Stimulated activated CD8-positive, alpha-beta memory T cell treated with anti-CD3 and anti-CD28 coated beads, Interleukin-7, amount 100 ng/mL, for 24 hours (primary cell): Measurements from ENCODE around the gene C9orf78.
A peak's percentile ranks its signal among the peaks of the same experiment; 100 is the strongest.

Source experiments
- DNase-seq: peaks from one replicate; pipeline ENCODE4 v3.0.0-alpha.2; 2020; ENCODE audit warnings: low read depth

C9orf78 gene

GRCh38 chr9:129841071-129841470 lies 6.0 kb upstream of the C9orf78 start:
- DNase-seq = no peak

DNA sequence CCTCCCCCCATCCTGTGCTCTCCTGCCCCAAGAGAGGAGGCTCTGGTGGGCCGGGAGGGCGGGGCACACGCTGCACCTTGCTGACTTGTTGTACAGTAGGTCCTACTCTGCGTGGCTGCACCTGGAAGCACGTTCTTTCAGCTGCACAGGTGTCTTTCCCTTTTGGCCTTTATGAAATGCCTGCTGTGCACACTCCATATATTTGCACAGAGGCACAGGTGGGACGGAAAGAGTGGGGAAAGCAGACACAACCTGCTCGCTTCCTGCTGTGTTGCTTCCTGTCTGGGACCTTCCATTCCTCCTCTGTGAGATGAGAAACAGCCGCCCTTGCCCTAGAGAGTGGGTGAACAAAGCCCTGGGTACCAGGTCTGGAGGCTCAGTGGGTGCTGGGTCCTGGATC lies 5.0 kb upstream of the C9orf78 start:
- no peak for DNase-seq

- no peak for DNase-seq
Measured at GRCh38 chr9:129839324-129840023, 4.4 kb upstream of the C9orf78 start.

GRCh38 chr9:129838707-129839259 lies 3.7 kb upstream of the C9orf78 start:
- no peak for DNase-seq

DNA sequence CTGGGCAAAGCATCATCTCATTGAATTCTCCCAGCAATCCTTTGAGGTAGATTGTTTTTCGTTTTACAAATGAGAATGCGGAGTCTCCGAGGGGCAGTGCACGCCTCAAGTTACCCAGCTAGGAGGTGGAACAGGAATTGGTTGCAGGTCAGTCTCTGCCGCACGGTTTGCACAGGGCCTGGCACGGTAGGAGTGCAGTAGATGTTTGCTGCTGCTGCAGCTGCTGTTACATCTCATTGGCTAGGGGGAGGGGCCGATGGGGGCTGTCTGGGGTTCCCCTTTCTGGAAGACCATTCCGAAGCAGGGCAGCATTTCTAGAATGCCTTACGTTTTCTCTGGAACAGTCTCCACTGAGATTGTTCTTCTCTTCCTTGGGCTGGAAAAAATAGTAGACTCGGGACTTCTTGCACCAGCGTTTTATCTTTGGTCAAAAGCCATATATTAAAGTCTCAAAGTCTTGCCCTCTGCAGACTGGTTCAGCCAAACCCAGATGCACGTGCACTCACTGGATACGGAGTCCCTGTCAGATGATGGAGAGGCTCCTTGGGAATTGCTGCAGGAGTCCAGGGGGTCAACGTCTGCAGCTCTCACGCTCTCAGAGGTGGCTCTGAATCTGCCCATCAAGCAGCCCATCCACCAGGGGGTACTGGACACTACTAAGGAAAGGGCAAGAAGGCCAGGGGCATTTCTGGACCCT lies 1.4 kb upstream of the C9orf78 start:
- no peak for DNase-seq

DNA sequence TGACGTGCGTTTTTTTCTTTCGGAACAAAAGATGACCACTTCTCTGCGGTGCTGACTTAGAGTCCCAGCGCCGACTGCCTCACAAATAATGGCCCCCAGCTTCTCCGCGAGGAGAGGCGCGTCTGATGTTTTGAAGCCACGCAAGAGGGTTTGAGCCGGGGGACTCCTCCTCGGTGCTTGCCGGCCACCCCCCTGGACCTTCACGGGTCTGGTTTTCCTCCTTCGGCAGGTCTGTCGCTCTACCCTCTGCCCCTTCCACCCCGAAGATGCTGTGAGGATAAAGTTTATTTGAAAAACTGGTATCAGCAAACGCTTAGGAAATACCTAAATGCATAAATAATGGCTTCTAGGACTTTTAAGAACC lies 767 bp upstream of the C9orf78 start:
- no peak for DNase-seq

DNA sequence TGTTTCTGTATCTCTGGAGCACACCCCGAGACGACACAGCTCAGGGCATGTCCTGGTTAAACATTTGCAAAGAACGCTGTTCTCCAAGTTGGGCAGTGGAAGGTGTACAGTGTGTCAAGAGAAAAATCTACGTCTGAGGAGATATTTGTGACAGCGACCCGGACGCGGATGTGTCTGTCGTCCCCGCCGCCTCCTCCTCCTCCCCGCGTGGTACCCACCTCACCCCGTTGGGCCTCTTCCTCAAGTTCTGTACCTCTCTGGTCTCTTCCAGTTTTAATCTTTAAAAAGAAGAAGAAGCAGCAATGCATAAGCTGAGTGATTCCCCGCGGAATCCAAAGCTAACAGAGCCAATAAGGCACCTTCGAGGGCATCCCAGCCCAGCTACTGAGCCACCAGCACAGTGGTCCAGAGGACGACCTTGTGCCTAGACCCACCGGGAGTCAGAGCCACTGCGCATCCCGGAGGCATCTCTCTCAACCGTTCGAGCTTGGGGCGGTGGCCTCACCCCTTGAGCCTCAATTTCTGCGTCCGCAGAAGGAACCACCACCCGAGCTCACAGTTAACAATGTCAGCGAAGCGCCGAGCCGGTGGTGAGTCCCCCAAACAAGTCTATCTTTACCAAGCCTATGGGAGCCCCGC lies 467 bp downstream of the C9orf78 start:
- DNase-seq = no peak

DNA sequence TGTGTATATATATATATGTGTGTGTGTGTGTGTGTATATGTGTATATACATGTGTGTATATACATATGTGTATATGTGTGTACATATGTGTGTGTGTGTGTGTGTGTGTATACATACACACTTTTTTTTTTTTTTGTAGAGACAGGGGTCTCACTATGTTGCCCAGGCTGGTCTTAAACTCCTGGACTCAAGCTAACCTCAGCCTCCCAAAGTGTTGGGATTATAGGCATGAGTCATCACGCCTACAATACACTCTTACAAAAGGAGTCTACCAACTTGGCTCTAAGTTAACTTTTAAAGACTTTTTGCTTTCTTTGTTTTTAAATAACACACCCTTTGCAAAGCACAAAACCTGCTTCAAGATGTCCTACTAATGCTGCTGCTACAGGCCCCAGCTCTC lies 2.1 kb downstream of the C9orf78 start:
- DNase-seq = no peak

DNA sequence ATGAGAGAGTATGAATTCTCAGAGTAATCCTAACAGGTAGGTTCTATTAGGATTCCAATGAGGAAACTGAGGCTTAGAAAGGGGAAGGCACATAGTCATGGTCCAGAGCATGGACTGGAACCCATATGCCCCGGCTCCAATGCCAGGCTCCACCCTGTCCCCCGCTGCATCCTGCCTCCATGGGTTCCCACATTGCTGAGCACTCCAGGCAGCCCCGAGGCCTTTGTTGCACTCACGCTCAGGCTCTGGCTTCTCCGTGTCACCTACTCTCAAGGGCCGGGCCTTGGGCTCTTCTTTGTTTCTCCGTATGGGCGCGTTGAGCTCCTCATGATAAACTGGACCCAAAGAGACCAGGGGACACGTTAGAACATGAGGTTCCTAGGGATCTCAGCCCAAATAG lies 6.1 kb downstream of the C9orf78 start:
- DNase-seq = no peak

DNA sequence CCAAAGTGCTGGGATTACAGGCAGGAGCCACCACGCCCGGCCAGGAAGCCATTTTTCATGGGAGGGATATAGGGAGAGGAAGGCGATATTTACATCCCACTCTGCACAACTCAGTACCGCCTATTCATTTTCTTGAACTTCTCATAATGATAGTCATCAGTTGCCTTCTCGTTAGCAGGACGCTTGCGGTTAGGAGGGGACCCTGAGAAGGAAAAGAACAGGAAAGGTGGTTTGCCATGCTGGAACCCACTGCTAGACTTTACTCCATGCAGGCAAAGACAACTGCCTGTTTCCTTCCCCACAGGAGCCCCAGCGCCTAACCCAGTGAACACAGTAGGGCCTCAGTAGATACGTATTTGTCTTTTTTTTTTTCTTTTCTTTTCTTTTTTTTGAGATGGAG lies 7.0 kb downstream of the C9orf78 start:
- no peak for DNase-seq

DNA sequence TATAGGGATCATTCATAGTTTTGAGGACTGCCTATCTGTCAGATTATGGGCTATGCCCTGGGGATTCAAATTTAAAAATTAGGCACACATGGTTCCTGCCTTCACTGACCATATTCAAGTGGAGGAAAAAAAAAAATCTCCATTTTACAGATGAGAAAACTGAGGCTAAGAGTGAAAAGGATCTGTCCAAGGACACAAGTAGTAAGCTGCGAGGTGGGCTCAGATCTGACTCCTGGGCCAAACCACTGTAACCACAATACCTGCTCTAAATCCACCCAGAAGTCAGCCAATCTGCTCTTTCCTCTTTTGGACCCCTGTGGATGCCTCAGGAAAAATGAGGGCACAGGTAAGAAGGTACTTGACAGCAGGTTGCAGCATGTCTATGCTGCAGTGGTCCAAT lies 8.3 kb downstream of the C9orf78 start:
- DNase-seq = no peak

- no peak for DNase-seq
Measured at GRCh38 chr9:129826344-129826743, 8.7 kb downstream of the C9orf78 start.

- DNase-seq = peak; percentile 82
Measured at GRCh38 chr9:129823935-129824601, 11.0 kb downstream of the C9orf78 start, which contains the start of gene TOR1A. TSS of gene TOR1A (minus strand) at chr9:129824136. CDS start at chr9:129824085, 51 bp downstream.

GRCh38 chr9:129823542-129823934 lies 11.5 kb downstream of the C9orf78 start:
- DNase-seq = no peak

- DNase-seq = no peak
Measured at GRCh38 chr9:129822898-129823541, 12.1 kb downstream of the C9orf78 start.

DNA sequence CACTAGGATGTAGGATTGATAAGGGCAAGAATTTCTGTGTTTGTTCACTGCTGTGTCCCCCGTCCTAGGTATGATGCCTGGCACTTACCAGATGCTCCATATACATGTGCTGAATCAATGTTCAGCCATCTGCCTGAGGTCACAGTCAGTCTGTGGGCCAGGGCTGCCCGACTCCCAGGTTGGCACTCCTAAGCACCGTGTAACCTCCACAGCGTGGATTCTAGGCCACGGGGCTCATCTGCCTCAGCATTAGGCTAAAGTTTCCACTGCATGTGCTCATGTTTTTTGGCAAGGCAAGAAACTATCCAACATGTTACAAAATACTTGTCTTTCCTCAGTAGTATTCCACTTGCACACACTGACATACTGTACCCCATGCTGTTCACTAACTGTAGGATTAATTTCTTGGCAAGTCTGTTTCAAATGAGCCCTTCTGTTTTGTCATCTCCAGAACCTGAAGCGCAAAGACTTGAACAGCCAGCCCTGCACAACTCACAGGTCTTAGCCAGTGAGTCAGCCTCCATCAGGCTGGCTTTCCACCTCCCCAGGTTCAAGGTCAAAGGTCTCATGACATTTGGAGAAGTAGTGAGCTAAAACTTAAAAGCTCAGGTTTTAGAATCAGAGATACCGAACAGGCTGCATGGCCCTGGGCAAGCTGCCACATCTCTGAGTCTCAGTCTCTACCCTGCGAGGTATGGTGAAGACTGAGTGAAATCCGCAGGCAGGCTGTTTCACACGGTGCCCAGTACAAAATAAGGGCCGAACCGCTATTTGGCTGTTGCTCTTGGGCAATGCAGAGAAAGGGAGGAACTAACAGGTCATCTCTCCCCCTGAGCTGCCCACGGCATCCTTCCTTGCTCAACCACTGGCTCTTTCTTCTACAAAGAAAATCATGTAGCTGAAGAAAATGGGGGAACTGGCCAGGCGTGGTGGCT lies 18.3 kb downstream of the C9orf78 start:
- no peak for DNase-seq

- DNase-seq = no peak
Measured at GRCh38 chr9:129815278-129815677, 19.8 kb downstream of the C9orf78 start.

DNA sequence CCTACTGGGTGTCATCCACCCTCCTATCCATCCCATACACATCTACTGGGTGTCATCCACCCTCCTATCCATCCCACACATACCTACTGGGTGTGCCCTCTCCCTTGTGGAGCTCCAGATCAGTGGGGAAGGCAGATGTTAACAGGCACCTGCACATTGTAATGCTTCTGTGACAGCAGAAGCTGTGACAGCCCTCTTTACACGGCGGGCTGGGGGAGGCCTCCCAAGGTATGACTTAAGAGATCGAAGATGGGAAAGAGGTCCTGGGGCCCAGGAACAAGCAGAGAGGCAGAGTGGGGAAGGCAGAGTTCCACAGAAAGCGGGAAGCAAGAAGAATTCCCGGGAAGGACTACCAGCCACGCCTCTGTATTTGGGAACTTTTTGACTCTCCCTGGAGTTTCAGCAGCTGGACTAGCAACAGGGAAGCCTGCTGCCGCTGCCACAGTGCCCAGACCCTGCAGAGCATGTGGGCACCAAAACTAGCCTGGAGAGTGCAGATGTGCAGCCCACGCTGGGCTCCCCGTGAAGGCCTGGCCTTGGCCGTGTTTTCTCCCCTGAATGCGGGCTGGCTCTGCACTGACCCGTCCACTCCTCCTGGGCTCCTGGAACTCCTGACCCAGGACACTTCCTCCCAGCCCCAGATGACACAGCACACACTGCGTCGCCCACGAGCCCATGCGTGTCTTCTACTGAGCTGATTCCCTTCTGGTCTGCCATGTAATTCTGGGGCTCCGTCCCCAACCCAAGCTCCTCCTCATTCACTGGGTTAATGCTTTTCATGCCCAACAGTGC lies 20.4 kb downstream of the C9orf78 start:
- no peak for DNase-seq

DNA sequence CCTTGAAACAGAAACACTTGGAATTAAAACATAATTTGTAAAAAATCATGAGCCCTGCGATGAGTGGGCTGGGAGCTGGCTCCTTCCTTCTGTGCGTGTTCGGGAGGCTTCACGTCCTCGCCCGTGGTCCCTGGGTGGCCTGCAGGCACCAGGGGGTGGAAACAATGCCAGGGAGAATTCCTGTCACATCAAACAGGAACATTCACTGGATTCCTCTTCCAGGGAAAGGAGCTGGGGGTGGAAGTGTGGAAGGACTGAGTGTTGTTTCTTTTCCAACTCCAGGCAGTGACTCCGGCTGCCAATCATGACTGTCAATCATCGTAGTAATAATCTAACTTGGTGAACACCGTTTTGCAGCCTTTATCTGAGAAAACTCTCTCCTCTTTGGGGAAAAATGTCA lies 21.4 kb downstream of the C9orf78 start:
- DNase-seq = no peak

DNA sequence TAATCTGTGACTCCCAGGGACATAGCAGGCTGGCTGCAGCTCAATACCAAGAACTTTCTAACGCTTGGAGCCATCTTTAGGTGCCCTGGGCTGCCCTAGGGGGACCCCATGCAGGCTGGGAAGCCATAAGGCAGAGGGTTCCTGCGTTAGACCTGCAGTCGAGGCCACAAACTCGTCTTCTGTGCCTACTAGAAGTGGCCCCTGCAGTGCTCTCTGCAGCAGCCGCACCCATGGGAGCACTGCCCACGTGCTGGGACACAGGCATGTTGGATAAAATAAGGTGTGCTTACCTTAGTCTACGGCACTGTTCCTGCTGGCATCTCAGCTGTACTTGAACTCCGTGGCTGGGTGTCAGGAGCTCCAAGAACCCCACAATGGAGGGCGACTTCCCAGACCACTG lies 22.7 kb downstream of the C9orf78 start:
- DNase-seq = no peak
